AG09319 (cell line): ENCODE measurements around the gene PRM2.

Experiments
- DNase-seq: peaks from one replicate; pipeline ENCODE4 v3.0.0-alpha.2; 2010; ENCODE audit warnings: low read depth; ENCODE audit errors: extremely low read depth
- TF ChIP-seq, protein P1 (sequence below): IDR thresholded peaks from 2 replicates; pipeline ENCODE4 v1.5.1; 2011; ENCODE audit warnings: low read depth, mild to moderate bottlenecking, inconsistent platforms, low read length, moderate library complexity

PRM2 gene

DNA sequence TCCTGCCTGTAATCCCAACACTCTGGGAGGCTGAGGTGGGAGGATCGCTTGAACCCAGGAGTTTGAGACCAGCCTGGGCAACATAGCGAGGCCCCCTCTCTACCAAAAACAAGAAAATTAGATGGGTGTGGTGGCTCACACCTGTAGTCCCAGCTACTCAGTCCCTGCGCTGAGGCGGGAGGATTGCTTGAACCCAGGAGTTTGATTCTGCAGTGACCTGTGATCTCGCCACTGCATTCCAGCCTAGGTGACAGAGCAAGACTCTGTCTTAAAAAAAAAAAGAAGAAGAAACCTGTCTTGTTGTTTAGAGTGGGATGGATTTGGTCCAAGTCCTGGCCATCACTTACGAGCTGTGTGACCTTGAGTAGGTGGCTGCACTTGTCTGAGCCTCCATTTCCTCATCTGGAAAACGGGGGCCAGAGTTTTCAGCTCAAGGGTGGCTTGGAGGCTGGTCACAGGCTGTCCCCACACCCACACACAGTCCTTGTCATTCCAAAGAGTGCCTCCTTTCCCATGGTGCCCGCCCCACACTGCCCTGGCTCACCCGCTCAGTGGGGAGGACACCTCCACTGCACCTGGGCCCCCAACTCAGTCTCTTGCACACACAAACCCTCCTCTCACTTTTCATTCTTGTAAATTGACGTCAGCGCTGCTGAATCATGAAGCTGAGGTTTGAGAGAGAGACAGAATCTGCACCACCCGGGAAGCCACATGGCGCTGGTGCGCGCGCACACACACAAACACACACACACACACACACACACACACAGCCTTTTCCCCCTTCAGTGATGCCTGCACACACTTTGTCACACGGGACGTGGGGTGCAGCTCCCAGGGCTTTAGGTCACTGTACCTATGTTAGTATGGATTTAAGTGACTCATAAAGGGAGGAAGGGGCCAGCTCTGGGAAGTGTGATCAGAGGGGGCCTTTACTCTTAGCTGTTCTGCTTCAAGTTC is 24.5 kb downstream of the PRM2 start:
- no peak for DNase-seq
- TF ChIP-seq, protein P1, sequence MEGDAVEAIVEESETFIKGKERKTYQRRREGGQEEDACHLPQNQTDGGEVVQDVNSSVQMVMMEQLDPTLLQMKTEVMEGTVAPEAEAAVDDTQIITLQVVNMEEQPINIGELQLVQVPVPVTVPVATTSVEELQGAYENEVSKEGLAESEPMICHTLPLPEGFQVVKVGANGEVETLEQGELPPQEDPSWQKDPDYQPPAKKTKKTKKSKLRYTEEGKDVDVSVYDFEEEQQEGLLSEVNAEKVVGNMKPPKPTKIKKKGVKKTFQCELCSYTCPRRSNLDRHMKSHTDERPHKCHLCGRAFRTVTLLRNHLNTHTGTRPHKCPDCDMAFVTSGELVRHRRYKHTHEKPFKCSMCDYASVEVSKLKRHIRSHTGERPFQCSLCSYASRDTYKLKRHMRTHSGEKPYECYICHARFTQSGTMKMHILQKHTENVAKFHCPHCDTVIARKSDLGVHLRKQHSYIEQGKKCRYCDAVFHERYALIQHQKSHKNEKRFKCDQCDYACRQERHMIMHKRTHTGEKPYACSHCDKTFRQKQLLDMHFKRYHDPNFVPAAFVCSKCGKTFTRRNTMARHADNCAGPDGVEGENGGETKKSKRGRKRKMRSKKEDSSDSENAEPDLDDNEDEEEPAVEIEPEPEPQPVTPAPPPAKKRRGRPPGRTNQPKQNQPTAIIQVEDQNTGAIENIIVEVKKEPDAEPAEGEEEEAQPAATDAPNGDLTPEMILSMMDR = no peak

DNA sequence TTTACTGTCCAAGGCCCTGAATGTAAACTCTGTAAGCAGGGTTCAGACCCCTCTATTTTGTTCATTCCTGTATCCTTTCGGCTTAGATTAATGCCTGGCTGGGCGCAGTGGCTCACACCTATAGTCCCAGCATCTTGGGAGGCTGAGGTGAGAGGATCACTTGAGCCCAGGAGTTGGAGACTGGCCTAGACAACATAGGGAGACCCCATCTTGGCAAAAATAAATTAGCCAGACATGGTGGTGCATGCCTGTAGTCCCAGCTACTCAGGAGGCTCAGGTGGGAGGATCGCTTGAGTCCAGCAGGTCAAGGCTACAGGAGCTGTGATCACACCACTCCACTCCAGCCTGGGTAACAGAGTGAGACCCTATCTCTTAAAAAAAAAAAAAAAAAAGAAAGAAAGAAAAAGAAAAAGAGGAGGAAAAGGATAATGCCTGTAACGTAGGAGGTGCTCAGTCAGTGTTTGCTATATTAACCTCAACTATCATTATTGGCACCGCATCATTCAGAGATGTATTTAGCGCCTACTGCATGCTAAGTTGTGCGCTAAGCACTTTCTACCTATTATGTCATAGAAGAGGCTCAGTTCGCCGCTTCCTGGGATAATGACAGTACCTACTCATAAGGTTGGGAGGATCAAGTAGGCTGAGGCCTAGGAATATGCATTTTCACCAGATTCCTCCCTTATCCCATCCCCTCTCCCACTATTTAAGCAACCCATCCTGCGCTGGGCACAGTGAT is 25.3 kb downstream of the PRM2 start:
- TF ChIP-seq, protein P1 = no peak
- DNase-seq = no peak

- no peak for DNase-seq
- TF ChIP-seq, protein P1 = no peak
These were observed 26.0 kb downstream of the PRM2 start for GRCh38 chr16:11250091-11250785.

GRCh38 chr16:11249233-11250061 is 26.8 kb downstream of the PRM2 start:
- no peak for DNase-seq
- TF ChIP-seq, protein P1 = no peak

DNA sequence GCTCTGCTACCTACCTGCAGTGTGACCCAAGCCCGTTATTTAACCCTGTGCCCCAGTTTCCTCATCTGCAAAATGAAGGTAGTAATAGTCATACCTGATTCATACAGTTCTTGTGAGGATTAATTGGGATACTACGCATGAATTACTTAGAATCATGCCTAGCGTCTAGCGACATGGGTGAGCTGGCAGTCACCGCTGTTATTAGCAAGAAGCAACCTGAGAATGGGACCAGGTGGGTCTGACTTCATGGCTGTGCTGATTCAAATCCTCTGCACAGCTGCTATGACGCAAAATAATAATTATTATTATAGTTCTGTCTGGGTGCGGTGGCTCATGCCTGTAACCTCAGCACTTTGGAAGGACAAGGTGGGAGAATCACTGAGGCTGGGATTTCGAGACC is 28.1 kb downstream of the PRM2 start:
- no peak for DNase-seq
- TF ChIP-seq, protein P1 = no peak

- TF ChIP-seq, protein P1 = no peak
- no peak for DNase-seq
These were observed 30.3 kb downstream of the PRM2 start for GRCh38 chr16:11245988-11246387.
